Skeletal muscle satellite cell (primary cell): Measurements from ENCODE around the gene GTF2IRD2. TPM values are rescaled to one million over a fixed set of nuclear protein-coding genes. Genes with fewer than 3 reads are reported as not detected.
"Not testable (repeated sequence)": the region's sequence is repeated elsewhere in the genome, so short reads cannot be mapped to it uniquely, and the experiment has no call there.

ENCODE experiments used
- H3K27me3 ChIP-seq: 2 replicates; pipeline ENCODE4 v1.7.0; 2013; ENCODE audit warnings: low read length; ENCODE audit not compliant: control insufficient read depth, insufficient read depth
- H3K36me3 ChIP-seq: 2 replicates; pipeline ENCODE4 v1.7.0; 2013; ENCODE audit warnings: mild to moderate bottlenecking, control low read depth, low read length; ENCODE audit not compliant: insufficient read depth
- H3K4me1 ChIP-seq: 2 replicates; pipeline ENCODE4 v1.7.0; 2013; ENCODE audit warnings: low read length; ENCODE audit not compliant: control insufficient read depth, insufficient read depth
- H3K4me2 ChIP-seq: 2 replicates; pipeline ENCODE4 v1.7.0; 2013; ENCODE audit warnings: mild to moderate bottlenecking, low read length
- H3K4me3 ChIP-seq: 2 replicates; pipeline ENCODE4 v1.7.0; 2013; ENCODE audit warnings: low read length
- H3K9ac ChIP-seq: 2 replicates; pipeline ENCODE4 v1.7.0; 2013; ENCODE audit warnings: mild to moderate bottlenecking, low read depth, low read length, moderate library complexity
- H3K9me3 ChIP-seq: replicated peaks from 2 replicates; pipeline ENCODE4 v1.7.0; 2013; ENCODE audit warnings: mild to moderate bottlenecking, control low read depth, low read length
- small RNA-seq: library from RNA; depleted of rRNA; stranded (forward); fragments of <200 nt; gene quantifications from one replicate; pipeline ENCODE3, GENCODE V24; 2012

The GTF2IRD2 gene

GRCh38 chr7:74753921-74754482 is 97.4 kb downstream of the GTF2IRD2 start:
- H3K9me3 ChIP-seq, H3K4me3 ChIP-seq, H3K36me3 ChIP-seq, H3K4me2 ChIP-seq, H3K27me3 ChIP-seq, H3K9ac ChIP-seq, H3K4me1 ChIP-seq: not testable (repeated sequence)

Small RNA genes lying within 50 kb of the gene (small RNA-seq; reads per million reads assigned to genes)
- not detected for gene RF00019
